Right lobe of liver (tissue), 4 donors: ENCODE measurements around the gene ZNF425.

Experiments used
- POLR2A ChIP-seq: fragments of 450-650 bp; IDR thresholded peaks from one replicate; pipeline ENCODE4 v1.6.1; 2017; ENCODE audit warnings: antibody characterized with exemption, mild to moderate bottlenecking
- TF ChIP-seq, protein P1 (sequence below), 4 donors: fragments of 200-600 bp in 3 of 4; fragments of 450-650 bp in 1 of 4; IDR thresholded peaks; one replicate each; pipeline versions ENCODE4 v1.5.1 to v1.8.0; 2016 to 2022; ENCODE audit warnings: antibody characterized with exemption in 4 of 4, mild to moderate bottlenecking in 2 of 4
- donor health status: DM: no; HTN: no; CAD: no.
- donor health status: DM: no; HTN: no; CAD: no.
- donor health status: DM: no; HTN: yes; CAD: no.

DNA sequence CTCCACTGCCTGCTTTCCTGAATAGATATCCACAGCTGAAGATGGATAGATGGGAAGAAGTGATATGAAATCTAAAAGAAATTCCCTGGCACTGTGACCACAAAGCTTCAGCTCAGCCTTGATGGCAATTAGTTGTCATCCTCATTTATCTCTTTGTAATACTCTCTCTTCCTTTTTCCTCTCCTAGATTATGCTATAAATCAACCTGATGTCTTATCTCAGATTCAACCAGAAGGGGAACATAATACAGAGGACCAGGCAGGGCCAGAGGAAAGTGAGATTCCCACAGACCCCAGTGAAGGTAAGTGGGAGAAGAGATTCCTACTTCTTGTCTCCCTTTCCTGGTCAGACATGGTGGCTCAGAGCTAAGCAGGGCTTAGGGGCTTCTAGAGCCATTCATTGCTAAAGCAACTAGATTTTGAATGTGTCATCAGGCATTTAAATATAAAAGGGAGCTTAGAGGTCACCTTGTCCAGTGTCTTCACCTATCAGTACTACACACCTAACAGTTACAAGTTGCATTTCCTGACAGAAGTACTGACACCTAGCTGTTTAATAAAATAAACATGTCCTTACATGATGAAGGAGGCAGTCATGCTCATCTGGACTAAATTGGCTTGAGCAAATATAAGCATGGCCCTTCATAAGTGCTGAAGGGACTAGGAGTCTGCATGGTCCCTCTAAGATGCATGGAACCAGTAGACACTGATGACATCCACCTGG is 40.7 kb upstream of the ZNF425 start:
- no peak for TF ChIP-seq POLR2A
- TF ChIP-seq, protein P1, sequence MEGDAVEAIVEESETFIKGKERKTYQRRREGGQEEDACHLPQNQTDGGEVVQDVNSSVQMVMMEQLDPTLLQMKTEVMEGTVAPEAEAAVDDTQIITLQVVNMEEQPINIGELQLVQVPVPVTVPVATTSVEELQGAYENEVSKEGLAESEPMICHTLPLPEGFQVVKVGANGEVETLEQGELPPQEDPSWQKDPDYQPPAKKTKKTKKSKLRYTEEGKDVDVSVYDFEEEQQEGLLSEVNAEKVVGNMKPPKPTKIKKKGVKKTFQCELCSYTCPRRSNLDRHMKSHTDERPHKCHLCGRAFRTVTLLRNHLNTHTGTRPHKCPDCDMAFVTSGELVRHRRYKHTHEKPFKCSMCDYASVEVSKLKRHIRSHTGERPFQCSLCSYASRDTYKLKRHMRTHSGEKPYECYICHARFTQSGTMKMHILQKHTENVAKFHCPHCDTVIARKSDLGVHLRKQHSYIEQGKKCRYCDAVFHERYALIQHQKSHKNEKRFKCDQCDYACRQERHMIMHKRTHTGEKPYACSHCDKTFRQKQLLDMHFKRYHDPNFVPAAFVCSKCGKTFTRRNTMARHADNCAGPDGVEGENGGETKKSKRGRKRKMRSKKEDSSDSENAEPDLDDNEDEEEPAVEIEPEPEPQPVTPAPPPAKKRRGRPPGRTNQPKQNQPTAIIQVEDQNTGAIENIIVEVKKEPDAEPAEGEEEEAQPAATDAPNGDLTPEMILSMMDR (IDR thresholded peaks at IDR 0.05), result no peak
